HG03025 (cell line): ENCODE results near the gene TBK1.

ENCODE experiments used
- ATAC-seq: cut with Tn5 transposase; IDR thresholded peaks from one replicate; pipeline ENCODE4 v1.9.1; 2021; ENCODE audit warnings: mild to moderate bottlenecking, moderate library complexity; ENCODE audit not compliant: unreplicated experiment, low FRiP score

Gene TBK1

GRCh38 chr12:64451687-64452558 lies at the start of gene TBK1:
TSS of gene TBK1 (plus strand) at chr12:64452120. CDS start at chr12:64455871, 3,751 bp downstream.
- peak; percentile 84 for ATAC-seq

- ATAC-seq = no peak
Measured at GRCh38 chr12:64402181-64402580, 49.7 kb upstream of the TBK1 start.

GRCh38 chr12:64403707-64404469 lies 48.0 kb upstream of the TBK1 start, which contains the start of gene XPOT:
TSS of gene XPOT (plus strand) at chr12:64404392. CDS start at chr12:64410036, 5,644 bp downstream.
- ATAC-seq = peak; percentile 97

- peak; percentile 36 for ATAC-seq
Measured at GRCh38 chr12:64404470-64405256, 47.3 kb upstream of the TBK1 start.

GRCh38 chr12:64407342-64408223 lies 44.3 kb upstream of the TBK1 start:
- no peak for ATAC-seq

- no peak for ATAC-seq
Measured at GRCh38 chr12:64411427-64411826, 40.5 kb upstream of the TBK1 start.

GRCh38 chr12:64412459-64412858 lies 39.5 kb upstream of the TBK1 start:
- no peak for ATAC-seq

- no peak for ATAC-seq
Measured at GRCh38 chr12:64413884-64414283, 38.0 kb upstream of the TBK1 start.

GRCh38 chr12:64418209-64418608 lies 33.7 kb upstream of the TBK1 start:
- no peak for ATAC-seq

GRCh38 chr12:64419696-64420095 lies 32.2 kb upstream of the TBK1 start:
- no peak for ATAC-seq

- no peak for ATAC-seq
Measured at GRCh38 chr12:64427988-64428387, 23.9 kb upstream of the TBK1 start.

GRCh38 chr12:64428956-64429355 lies 23.0 kb upstream of the TBK1 start:
- no peak for ATAC-seq

- ATAC-seq = no peak
Measured at GRCh38 chr12:64430886-64431285, 21.0 kb upstream of the TBK1 start.

- ATAC-seq = no peak
Measured at GRCh38 chr12:64431791-64432190, 20.1 kb upstream of the TBK1 start.

GRCh38 chr12:64433915-64434314 lies 18.0 kb upstream of the TBK1 start:
- no peak for ATAC-seq

GRCh38 chr12:64440100-64440499 lies 11.8 kb upstream of the TBK1 start:
- no peak for ATAC-seq

- ATAC-seq = no peak
Measured at GRCh38 chr12:64445490-64445889, 6.4 kb upstream of the TBK1 start.

GRCh38 chr12:64446295-64446694 lies 5.6 kb upstream of the TBK1 start:
- no peak for ATAC-seq

- ATAC-seq = no peak
Measured at GRCh38 chr12:64450057-64450640, 1.8 kb upstream of the TBK1 start.
